NT2/D1 (cell line): ENCODE measurements around the gene PATJ.

Experiments
- SUZ12 ChIP-seq: IDR thresholded peaks from 2 replicates; pipeline ENCODE4 v1.6.1; 2011; ENCODE audit not compliant: insufficient read length, insufficient read depth; ENCODE audit errors: extremely low read depth
- ZNF274 ChIP-seq: IDR thresholded peaks from 2 replicates; pipeline ENCODE4 v1.6.1; 2011; ENCODE audit warnings: mild to moderate bottlenecking, low read depth, low read length

GRCh38 chr1:62006690-62007089 is 264.4 kb downstream of the PATJ start:
- no peak for TF ChIP-seq ZNF274
- TF ChIP-seq SUZ12: no peak
